ENCODE measurements around the gene SDK1.

SDK1 gene

GRCh38 chr7:3598854-3599253 is 297.8 kb downstream of the SDK1 start:
- no peak for DNase-seq

- no peak for DNase-seq
These were observed 304.2 kb downstream of the SDK1 start for GRCh38 chr7:3605222-3605621.

- DNase-seq: no peak
These were observed 305.4 kb downstream of the SDK1 start for GRCh38 chr7:3606436-3606835.

GRCh38 chr7:3607847-3608246 is 306.8 kb downstream of the SDK1 start:
- no peak for DNase-seq

- DNase-seq: no peak
These were observed 315.3 kb downstream of the SDK1 start for GRCh38 chr7:3616306-3616705.

GRCh38 chr7:3630081-3630480 is 329.0 kb downstream of the SDK1 start:
- DNase-seq: no peak

- no peak for DNase-seq
These were observed 333.3 kb downstream of the SDK1 start for GRCh38 chr7:3634396-3634795.

- DNase-seq: no peak
These were observed 335.2 kb downstream of the SDK1 start for GRCh38 chr7:3636131-3636860.

- no peak for DNase-seq
These were observed 338.2 kb downstream of the SDK1 start for GRCh38 chr7:3639253-3639652.

- DNase-seq: no peak
These were observed 340.5 kb downstream of the SDK1 start for GRCh38 chr7:3641582-3641981.

GRCh38 chr7:3643091-3643490 is 342.0 kb downstream of the SDK1 start:
- no peak for DNase-seq

- DNase-seq: no peak
These were observed 347.2 kb downstream of the SDK1 start for GRCh38 chr7:3648276-3648675.

- no peak for DNase-seq
These were observed 348.2 kb downstream of the SDK1 start for GRCh38 chr7:3649250-3649649.

- no peak for DNase-seq
These were observed 348.8 kb downstream of the SDK1 start for GRCh38 chr7:3649678-3650440.

GRCh38 chr7:3650844-3651243 is 349.8 kb downstream of the SDK1 start:
- DNase-seq: no peak

- no peak for DNase-seq
These were observed 354.6 kb downstream of the SDK1 start for GRCh38 chr7:3655635-3656034.

- no peak for DNase-seq
These were observed 356.2 kb downstream of the SDK1 start for GRCh38 chr7:3657206-3657605.

- no peak for DNase-seq
These were observed 367.7 kb downstream of the SDK1 start for GRCh38 chr7:3668743-3669142.

- no peak for DNase-seq
These were observed 369.8 kb downstream of the SDK1 start for GRCh38 chr7:3670898-3671297.

GRCh38 chr7:3673524-3673923 is 372.5 kb downstream of the SDK1 start:
- no peak for DNase-seq

GRCh38 chr7:3678314-3678810 is 377.3 kb downstream of the SDK1 start:
- DNase-seq: no peak

- no peak for DNase-seq
These were observed 381.1 kb downstream of the SDK1 start for GRCh38 chr7:3682028-3682710.

Measured in NCI-H2107 (cell line).